SK-N-SH treated with all-trans-retinoic acid at 6 μM for 48 hours (cell line): ENCODE results near the gene CUEDC1.

Experiments
- ATAC-seq: fragments of 200-7000 bp; cut with Tn5 transposase; 3 replicates; pipeline ENCODE4 v1.9.1; 2020; ENCODE audit warnings: mild to moderate bottlenecking, moderate library complexity
- ARNTL ChIP-seq: fragments of 450-650 bp; formaldehyde crosslinking; IDR thresholded peaks from 2 replicates; pipeline ENCODE4 v1.5.0; 2020; ENCODE audit warnings: low read depth, mild to moderate bottlenecking, moderate library complexity, borderline replicate concordance
- BACH2 ChIP-seq: fragments of 250-450 bp; sonication (Bioruptor Pico); IDR thresholded peaks from 2 replicates; pipeline ENCODE4 v1.9.0; 2021; ENCODE audit warnings: mild to moderate bottlenecking, borderline replicate concordance
- CSDC2 ChIP-seq: fragments of 250-450 bp; sonication (Bioruptor Pico); IDR thresholded peaks from 2 replicates; pipeline ENCODE4 v1.5.0; 2020; ENCODE audit warnings: mild to moderate bottlenecking, moderate library complexity
- ESRRG ChIP-seq: fragments of 250-450 bp; sonication (Bioruptor Pico); IDR thresholded peaks from 2 replicates; pipeline ENCODE4 v1.6.1; 2021; ENCODE audit warnings: mild to moderate bottlenecking
- GLIS3 ChIP-seq: fragments of 250-450 bp; sonication (Bioruptor Pico); IDR thresholded peaks from 2 replicates; pipeline ENCODE4 v1.5.0; 2020; ENCODE audit warnings: mild to moderate bottlenecking, moderate library complexity
- ISL1 ChIP-seq: fragments of 250-450 bp; sonication (Bioruptor Pico); IDR thresholded peaks from 2 replicates; pipeline ENCODE4 v2.1.2; 2022; ENCODE audit warnings: mild to moderate bottlenecking, moderate library complexity
- OSR1 ChIP-seq: fragments of 250-450 bp; sonication (Bioruptor Pico); IDR thresholded peaks from 2 replicates; pipeline ENCODE4 v1.8.0; 2022; ENCODE audit warnings: moderate library complexity, mild to moderate bottlenecking, inconsistent platforms
- PPARA ChIP-seq: fragments of 250-450 bp; sonication (Bioruptor Pico); IDR thresholded peaks from 2 replicates; pipeline ENCODE4 v1.5.0; 2020; ENCODE audit warnings: mild to moderate bottlenecking, borderline replicate concordance
- RARB ChIP-seq: fragments of 250-450 bp; sonication (Bioruptor Pico); IDR thresholded peaks from 2 replicates; pipeline ENCODE4 v1.8.0; 2021; ENCODE audit warnings: mild to moderate bottlenecking, moderate library complexity
- SNAI2 ChIP-seq: fragments of 250-450 bp; sonication (Bioruptor Pico); IDR thresholded peaks from 2 replicates; pipeline ENCODE4 v1.5.0; 2020; ENCODE audit warnings: mild to moderate bottlenecking, moderate library complexity
- TCF4 ChIP-seq: fragments of 250-450 bp; sonication (Bioruptor Pico); IDR thresholded peaks from 2 replicates; pipeline ENCODE4 v1.8.0; 2021; ENCODE audit warnings: mild to moderate bottlenecking, moderate library complexity, borderline replicate concordance
- TOX ChIP-seq: fragments of 250-450 bp; sonication (Bioruptor Pico); IDR thresholded peaks from 2 replicates; pipeline ENCODE4 v1.8.0; 2021; ENCODE audit warnings: mild to moderate bottlenecking, moderate library complexity, borderline replicate concordance
- ZC3H10 ChIP-seq: fragments of 250-450 bp; sonication (Bioruptor Pico); IDR thresholded peaks from 2 replicates; pipeline ENCODE4 v1.5.1; 2021; ENCODE audit warnings: mild to moderate bottlenecking, moderate library complexity
- ZFP3 ChIP-seq: fragments of 250-450 bp; sonication (Bioruptor Pico); IDR thresholded peaks from 2 replicates; pipeline ENCODE4 v1.5.0; 2020; ENCODE audit warnings: mild to moderate bottlenecking, moderate library complexity
- ZFP30 ChIP-seq: fragments of 450-650 bp; formaldehyde crosslinking; IDR thresholded peaks from 2 replicates; pipeline ENCODE4 v1.5.0; 2022; ENCODE audit warnings: mild to moderate bottlenecking, moderate library complexity
- ZNF565 ChIP-seq: fragments of 450-650 bp; formaldehyde crosslinking; conservative IDR thresholded peaks from 2 replicates; pipeline ENCODE4 v1.5.0; 2020; ENCODE audit warnings: low read depth, mild to moderate bottlenecking, moderate library complexity
- ZNF70 ChIP-seq: fragments of 450-650 bp; formaldehyde crosslinking; IDR thresholded peaks from 2 replicates; pipeline ENCODE4 v1.5.0; 2020; ENCODE audit warnings: mild to moderate bottlenecking, moderate library complexity
- ZNF8 ChIP-seq: fragments of 450-650 bp; formaldehyde crosslinking; IDR thresholded peaks from 2 replicates; pipeline ENCODE4 v1.5.0; 2020; ENCODE audit warnings: mild to moderate bottlenecking, moderate library complexity
- TF ChIP-seq, protein P1 (sequence below): fragments of 250-450 bp; sonication (Bioruptor Pico); IDR thresholded peaks from 2 replicates; pipeline ENCODE4 v1.8.0; 2021; ENCODE audit warnings: low read depth, mild to moderate bottlenecking, moderate library complexity, borderline replicate concordance
- TF ChIP-seq, protein P2 (sequence below): fragments of 250-450 bp; sonication (Bioruptor Pico); IDR thresholded peaks from 2 replicates; pipeline ENCODE4 v1.8.0; 2020; ENCODE audit warnings: mild to moderate bottlenecking, moderate library complexity, borderline replicate concordance
- TF ChIP-seq, protein P3 (sequence below): fragments of 250-450 bp; sonication (Bioruptor Pico); IDR thresholded peaks from 2 replicates; pipeline ENCODE4 v1.5.1; 2020; ENCODE audit warnings: low read depth, mild to moderate bottlenecking, moderate library complexity
- TF ChIP-seq, protein P4 (sequence below): fragments of 250-450 bp; sonication (Bioruptor Pico); IDR thresholded peaks from 2 replicates; pipeline ENCODE4 v1.5.1; 2021; ENCODE audit warnings: mild to moderate bottlenecking, moderate library complexity
- TF ChIP-seq, protein P5 (sequence below): fragments of 250-450 bp; sonication (Bioruptor Pico); IDR thresholded peaks from 2 replicates; pipeline ENCODE4 v1.5.0; 2020; ENCODE audit warnings: mild to moderate bottlenecking, moderate library complexity

CUEDC1 gene

DNA sequence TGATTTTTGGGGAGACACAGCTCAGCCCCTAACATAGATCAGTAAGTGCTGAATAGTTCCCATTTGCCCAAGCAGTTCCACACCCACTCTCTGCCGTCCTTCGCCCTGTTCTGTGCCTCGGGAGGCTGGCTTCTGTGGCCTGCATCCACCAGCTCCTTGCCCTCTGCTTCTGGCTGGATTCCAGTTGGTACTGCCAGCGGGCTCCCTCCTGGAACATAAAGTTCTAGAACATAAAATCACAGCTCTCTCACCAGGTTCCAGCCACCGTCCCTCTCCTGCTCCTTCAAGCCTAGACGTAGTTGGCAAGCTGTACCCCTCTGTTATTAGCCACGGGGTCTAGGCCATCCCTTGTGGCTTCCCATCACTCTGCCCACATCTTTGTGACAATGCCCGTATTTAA lies 101.5 kb downstream of the CUEDC1 start:
- TF ChIP-seq, protein P1, sequence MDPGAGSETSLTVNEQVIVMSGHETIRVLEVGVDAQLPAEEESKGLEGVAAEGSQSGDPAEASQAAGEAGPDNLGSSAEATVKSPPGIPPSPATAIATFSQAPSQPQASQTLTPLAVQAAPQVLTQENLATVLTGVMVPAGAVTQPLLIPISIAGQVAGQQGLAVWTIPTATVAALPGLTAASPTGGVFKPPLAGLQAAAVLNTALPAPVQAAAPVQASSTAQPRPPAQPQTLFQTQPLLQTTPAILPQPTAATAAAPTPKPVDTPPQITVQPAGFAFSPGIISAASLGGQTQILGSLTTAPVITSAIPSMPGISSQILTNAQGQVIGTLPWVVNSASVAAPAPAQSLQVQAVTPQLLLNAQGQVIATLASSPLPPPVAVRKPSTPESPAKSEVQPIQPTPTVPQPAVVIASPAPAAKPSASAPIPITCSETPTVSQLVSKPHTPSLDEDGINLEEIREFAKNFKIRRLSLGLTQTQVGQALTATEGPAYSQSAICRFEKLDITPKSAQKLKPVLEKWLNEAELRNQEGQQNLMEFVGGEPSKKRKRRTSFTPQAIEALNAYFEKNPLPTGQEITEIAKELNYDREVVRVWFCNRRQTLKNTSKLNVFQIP (CRISPR knock-in tag): no peak
- TF ChIP-seq, protein P2, sequence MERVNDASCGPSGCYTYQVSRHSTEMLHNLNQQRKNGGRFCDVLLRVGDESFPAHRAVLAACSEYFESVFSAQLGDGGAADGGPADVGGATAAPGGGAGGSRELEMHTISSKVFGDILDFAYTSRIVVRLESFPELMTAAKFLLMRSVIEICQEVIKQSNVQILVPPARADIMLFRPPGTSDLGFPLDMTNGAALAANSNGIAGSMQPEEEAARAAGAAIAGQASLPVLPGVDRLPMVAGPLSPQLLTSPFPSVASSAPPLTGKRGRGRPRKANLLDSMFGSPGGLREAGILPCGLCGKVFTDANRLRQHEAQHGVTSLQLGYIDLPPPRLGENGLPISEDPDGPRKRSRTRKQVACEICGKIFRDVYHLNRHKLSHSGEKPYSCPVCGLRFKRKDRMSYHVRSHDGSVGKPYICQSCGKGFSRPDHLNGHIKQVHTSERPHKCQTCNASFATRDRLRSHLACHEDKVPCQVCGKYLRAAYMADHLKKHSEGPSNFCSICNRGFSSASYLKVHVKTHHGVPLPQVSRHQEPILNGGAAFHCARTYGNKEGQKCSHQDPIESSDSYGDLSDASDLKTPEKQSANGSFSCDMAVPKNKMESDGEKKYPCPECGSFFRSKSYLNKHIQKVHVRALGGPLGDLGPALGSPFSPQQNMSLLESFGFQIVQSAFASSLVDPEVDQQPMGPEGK: no peak
- no peak for TF ChIP-seq OSR1 (CRISPR knock-in tag)
- TF ChIP-seq ZNF8 (CRISPR knock-in tag): no peak
- no peak for TF ChIP-seq ZFP3 (CRISPR knock-in tag)
- TF ChIP-seq ESRRG: no peak
- no peak for TF ChIP-seq CSDC2 (CRISPR knock-in tag)
- no peak for TF ChIP-seq ZNF70 (CRISPR knock-in tag)
- TF ChIP-seq ARNTL (CRISPR knock-in tag): no peak
- TF ChIP-seq PPARA: no peak
- no peak for TF ChIP-seq ISL1
- no peak for TF ChIP-seq TCF4 (CRISPR knock-in tag)
- TF ChIP-seq SNAI2 (CRISPR knock-in tag): no peak
- TF ChIP-seq, protein P3, sequence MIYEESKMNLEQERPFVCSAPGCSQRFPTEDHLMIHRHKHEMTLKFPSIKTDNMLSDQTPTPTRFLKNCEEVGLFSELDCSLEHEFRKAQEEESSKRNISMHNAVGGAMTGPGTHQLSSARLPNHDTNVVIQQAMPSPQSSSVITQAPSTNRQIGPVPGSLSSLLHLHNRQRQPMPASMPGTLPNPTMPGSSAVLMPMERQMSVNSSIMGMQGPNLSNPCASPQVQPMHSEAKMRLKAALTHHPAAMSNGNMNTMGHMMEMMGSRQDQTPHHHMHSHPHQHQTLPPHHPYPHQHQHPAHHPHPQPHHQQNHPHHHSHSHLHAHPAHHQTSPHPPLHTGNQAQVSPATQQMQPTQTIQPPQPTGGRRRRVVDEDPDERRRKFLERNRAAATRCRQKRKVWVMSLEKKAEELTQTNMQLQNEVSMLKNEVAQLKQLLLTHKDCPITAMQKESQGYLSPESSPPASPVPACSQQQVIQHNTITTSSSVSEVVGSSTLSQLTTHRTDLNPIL (CRISPR knock-in tag): no peak
- TF ChIP-seq BACH2 (CRISPR knock-in tag): no peak
- TF ChIP-seq TOX (CRISPR knock-in tag): no peak
- TF ChIP-seq, protein P4, sequence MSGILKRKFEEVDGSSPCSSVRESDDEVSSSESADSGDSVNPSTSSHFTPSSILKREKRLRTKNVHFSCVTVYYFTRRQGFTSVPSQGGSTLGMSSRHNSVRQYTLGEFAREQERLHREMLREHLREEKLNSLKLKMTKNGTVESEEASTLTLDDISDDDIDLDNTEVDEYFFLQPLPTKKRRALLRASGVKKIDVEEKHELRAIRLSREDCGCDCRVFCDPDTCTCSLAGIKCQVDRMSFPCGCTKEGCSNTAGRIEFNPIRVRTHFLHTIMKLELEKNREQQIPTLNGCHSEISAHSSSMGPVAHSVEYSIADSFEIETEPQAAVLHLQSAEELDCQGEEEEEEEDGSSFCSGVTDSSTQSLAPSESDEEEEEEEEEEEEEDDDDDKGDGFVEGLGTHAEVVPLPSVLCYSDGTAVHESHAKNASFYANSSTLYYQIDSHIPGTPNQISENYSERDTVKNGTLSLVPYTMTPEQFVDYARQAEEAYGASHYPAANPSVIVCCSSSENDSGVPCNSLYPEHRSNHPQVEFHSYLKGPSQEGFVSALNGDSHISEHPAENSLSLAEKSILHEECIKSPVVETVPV (CRISPR knock-in tag): no peak
- no peak for TF ChIP-seq ZNF565 (CRISPR knock-in tag)
- TF ChIP-seq RARB (CRISPR knock-in tag): no peak
- no peak for TF ChIP-seq ZC3H10 (CRISPR knock-in tag)
- no peak for ATAC-seq

DNA sequence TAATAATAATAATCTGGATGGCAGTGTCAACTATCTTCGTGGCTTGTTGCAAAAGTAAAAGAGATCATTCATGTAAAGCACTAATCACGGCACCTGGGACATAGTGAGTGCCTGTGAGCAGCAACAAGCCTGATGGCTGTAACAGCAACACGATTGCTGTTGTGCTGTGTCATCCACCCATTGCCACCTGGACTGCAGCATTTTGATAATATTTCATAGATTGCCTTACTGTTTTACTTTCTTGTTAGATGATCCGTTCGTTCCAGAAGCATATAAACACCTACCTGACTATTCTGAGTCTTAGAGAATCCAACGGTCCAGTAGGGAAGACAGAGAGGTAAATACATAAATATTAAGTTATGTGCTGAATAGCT lies 102.3 kb downstream of the CUEDC1 start:
- no peak for TF ChIP-seq OSR1 (CRISPR knock-in tag)
- no peak for TF ChIP-seq TCF4 (CRISPR knock-in tag)
- TF ChIP-seq ESRRG: no peak
- TF ChIP-seq GLIS3 (CRISPR knock-in tag): no peak
- TF ChIP-seq ARNTL (CRISPR knock-in tag): no peak
- TF ChIP-seq ZFP30: no peak
- no peak for TF ChIP-seq ZFP3 (CRISPR knock-in tag)
- TF ChIP-seq TOX (CRISPR knock-in tag): no peak
- no peak for TF ChIP-seq ZC3H10 (CRISPR knock-in tag)
- TF ChIP-seq, protein P5, sequence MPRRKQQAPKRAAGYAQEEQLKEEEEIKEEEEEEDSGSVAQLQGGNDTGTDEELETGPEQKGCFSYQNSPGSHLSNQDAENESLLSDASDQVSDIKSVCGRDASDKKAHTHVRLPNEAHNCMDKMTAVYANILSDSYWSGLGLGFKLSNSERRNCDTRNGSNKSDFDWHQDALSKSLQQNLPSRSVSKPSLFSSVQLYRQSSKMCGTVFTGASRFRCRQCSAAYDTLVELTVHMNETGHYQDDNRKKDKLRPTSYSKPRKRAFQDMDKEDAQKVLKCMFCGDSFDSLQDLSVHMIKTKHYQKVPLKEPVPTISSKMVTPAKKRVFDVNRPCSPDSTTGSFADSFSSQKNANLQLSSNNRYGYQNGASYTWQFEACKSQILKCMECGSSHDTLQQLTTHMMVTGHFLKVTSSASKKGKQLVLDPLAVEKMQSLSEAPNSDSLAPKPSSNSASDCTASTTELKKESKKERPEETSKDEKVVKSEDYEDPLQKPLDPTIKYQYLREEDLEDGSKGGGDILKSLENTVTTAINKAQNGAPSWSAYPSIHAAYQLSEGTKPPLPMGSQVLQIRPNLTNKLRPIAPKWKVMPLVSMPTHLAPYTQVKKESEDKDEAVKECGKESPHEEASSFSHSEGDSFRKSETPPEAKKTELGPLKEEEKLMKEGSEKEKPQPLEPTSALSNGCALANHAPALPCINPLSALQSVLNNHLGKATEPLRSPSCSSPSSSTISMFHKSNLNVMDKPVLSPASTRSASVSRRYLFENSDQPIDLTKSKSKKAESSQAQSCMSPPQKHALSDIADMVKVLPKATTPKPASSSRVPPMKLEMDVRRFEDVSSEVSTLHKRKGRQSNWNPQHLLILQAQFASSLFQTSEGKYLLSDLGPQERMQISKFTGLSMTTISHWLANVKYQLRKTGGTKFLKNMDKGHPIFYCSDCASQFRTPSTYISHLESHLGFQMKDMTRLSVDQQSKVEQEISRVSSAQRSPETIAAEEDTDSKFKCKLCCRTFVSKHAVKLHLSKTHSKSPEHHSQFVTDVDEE (CRISPR knock-in tag): no peak
- TF ChIP-seq, protein P4 (CRISPR knock-in tag): no peak
- TF ChIP-seq BACH2 (CRISPR knock-in tag): no peak
- no peak for TF ChIP-seq PPARA
- TF ChIP-seq, protein P3 (CRISPR knock-in tag): no peak
- no peak for TF ChIP-seq ZNF70 (CRISPR knock-in tag)
- ATAC-seq: no peak
